ENCODE data around the gene PRM1. TPM values are rescaled to one million over a fixed set of nuclear protein-coding genes. Genes with fewer than 3 reads are reported as not detected.

Gene PRM1
- total RNA-seq, 1 donor from 2014 or later: not detected

DNA sequence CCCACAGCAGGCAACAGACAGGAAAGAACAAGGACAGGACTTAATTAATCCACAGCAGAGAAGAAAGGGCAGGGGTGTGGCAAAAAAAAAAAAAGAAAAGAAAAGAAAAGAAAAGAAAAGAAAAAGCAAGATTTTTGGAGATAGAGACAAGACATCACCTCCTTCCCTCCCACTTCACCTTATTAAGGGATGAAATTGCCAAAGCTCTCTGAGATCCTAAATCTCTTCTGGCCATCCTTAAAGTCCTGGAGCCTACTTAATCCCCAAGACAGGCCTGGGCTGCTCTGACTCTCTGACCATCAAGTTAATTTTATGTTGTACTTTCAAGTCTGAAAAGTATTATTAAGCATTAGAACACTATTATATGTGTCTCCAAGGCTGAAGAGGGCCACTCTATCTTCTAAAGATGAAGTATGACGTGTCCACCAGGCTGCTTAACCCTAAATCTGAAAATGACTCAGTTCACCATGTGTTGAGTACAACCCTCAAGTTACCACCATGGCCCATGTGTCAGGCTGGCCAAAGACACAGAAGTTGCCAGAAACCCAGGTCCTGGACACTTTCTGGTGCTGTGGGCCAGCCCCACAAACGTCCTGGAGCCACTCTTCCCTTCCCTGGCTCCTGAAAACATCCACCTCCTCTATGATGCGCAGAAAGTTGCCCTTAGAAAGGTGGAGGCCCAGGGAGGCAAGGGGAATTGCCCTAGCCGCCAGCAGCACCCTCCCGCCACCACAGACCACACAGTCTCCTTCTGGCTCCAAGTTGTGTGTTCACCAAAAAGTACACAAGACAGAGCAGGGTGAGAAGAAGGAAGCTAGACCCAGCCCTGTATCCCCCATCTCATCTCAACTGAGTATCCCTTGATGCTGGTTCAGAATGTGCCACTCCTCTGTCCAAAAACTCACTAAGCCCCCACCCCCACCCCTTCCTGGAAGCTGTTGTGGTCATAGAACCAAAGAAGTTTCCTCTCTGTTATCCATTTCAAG, 27.8 kb downstream of the PRM1 start:
- Mint-ChIP-seq H3K27ac (ENCODE audit: unreplicated experiment) (no peak overlapping the region), H3K4me3 (peak overlapping the region; percentile 68), H3K27me3 (ENCODE audit: low read depth) (peaks cover 35% of the 10 kb centered on the region), H3K36me3 (ENCODE audit: low read depth) (no peaks in the 10 kb centered on the region), H3K4me1 (peaks cover 6% of the 10 kb centered on the region), H3K9me3 (no peaks in the 10 kb centered on the region)
- no peak for DNase-seq (ENCODE audit: low read depth, low spot score)
- TF ChIP-seq, protein P1, sequence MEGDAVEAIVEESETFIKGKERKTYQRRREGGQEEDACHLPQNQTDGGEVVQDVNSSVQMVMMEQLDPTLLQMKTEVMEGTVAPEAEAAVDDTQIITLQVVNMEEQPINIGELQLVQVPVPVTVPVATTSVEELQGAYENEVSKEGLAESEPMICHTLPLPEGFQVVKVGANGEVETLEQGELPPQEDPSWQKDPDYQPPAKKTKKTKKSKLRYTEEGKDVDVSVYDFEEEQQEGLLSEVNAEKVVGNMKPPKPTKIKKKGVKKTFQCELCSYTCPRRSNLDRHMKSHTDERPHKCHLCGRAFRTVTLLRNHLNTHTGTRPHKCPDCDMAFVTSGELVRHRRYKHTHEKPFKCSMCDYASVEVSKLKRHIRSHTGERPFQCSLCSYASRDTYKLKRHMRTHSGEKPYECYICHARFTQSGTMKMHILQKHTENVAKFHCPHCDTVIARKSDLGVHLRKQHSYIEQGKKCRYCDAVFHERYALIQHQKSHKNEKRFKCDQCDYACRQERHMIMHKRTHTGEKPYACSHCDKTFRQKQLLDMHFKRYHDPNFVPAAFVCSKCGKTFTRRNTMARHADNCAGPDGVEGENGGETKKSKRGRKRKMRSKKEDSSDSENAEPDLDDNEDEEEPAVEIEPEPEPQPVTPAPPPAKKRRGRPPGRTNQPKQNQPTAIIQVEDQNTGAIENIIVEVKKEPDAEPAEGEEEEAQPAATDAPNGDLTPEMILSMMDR (conservative IDR thresholded peaks at IDR 0.05): no peak

DNA sequence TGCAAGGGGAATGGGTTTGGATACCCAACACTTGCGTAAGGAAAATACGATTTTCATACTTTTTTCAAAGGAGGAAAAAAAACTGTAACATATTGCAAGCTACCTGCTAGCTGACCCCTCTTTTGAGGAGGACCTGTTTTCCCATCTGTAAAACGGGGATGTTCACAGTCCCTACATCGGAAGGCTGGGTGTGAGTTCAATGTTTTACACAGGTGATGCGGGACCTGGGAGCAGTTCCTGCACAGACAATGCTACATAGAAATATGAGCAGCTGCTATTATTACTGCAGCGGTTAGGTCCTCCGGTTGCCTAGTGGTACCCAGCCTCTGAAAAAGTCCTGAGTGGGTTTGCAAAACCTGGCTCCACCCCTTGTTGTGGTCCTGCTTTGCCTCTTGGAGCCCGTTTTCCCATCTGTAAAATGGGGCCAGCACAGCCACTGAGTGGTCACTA, 28.6 kb downstream of the PRM1 start:
- H3K27ac Mint-ChIP-seq (ENCODE audit: unreplicated experiment): no peak overlapping the region
- H3K4me1 Mint-ChIP-seq: peaks cover 6% of the 10 kb centered on the region
- no peak for DNase-seq (ENCODE audit: low read depth, low spot score)
- no peaks in the 10 kb centered on the region for H3K9me3 Mint-ChIP-seq
- H3K4me3 Mint-ChIP-seq: peak overlapping the region; percentile 68
- H3K36me3 Mint-ChIP-seq (ENCODE audit: low read depth): no peaks in the 10 kb centered on the region
- H3K27me3 Mint-ChIP-seq (ENCODE audit: low read depth): peaks cover 34% of the 10 kb centered on the region
- TF ChIP-seq, protein P1 (conservative IDR thresholded peaks at IDR 0.05): no peak

DNA sequence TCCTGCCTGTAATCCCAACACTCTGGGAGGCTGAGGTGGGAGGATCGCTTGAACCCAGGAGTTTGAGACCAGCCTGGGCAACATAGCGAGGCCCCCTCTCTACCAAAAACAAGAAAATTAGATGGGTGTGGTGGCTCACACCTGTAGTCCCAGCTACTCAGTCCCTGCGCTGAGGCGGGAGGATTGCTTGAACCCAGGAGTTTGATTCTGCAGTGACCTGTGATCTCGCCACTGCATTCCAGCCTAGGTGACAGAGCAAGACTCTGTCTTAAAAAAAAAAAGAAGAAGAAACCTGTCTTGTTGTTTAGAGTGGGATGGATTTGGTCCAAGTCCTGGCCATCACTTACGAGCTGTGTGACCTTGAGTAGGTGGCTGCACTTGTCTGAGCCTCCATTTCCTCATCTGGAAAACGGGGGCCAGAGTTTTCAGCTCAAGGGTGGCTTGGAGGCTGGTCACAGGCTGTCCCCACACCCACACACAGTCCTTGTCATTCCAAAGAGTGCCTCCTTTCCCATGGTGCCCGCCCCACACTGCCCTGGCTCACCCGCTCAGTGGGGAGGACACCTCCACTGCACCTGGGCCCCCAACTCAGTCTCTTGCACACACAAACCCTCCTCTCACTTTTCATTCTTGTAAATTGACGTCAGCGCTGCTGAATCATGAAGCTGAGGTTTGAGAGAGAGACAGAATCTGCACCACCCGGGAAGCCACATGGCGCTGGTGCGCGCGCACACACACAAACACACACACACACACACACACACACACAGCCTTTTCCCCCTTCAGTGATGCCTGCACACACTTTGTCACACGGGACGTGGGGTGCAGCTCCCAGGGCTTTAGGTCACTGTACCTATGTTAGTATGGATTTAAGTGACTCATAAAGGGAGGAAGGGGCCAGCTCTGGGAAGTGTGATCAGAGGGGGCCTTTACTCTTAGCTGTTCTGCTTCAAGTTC, 29.3 kb downstream of the PRM1 start:
- Mint-ChIP-seq H3K27me3 (ENCODE audit: low read depth) (peaks cover 27% of the 10 kb centered on the region), H3K4me1 (no peaks in the 10 kb centered on the region), H3K36me3 (ENCODE audit: low read depth) (no peaks in the 10 kb centered on the region), H3K9me3 (no peaks in the 10 kb centered on the region), H3K27ac (ENCODE audit: unreplicated experiment) (no peak overlapping the region), H3K4me3 (peak overlapping the region; percentile 27)
- TF ChIP-seq, protein P1 (conservative IDR thresholded peaks at IDR 0.05): no peak
- no peak for DNase-seq (ENCODE audit: low read depth, low spot score)

DNA sequence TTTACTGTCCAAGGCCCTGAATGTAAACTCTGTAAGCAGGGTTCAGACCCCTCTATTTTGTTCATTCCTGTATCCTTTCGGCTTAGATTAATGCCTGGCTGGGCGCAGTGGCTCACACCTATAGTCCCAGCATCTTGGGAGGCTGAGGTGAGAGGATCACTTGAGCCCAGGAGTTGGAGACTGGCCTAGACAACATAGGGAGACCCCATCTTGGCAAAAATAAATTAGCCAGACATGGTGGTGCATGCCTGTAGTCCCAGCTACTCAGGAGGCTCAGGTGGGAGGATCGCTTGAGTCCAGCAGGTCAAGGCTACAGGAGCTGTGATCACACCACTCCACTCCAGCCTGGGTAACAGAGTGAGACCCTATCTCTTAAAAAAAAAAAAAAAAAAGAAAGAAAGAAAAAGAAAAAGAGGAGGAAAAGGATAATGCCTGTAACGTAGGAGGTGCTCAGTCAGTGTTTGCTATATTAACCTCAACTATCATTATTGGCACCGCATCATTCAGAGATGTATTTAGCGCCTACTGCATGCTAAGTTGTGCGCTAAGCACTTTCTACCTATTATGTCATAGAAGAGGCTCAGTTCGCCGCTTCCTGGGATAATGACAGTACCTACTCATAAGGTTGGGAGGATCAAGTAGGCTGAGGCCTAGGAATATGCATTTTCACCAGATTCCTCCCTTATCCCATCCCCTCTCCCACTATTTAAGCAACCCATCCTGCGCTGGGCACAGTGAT, 30.2 kb downstream of the PRM1 start:
- Mint-ChIP-seq H3K27me3 (ENCODE audit: low read depth) (peaks cover 24% of the 10 kb centered on the region), H3K4me3 (no peak overlapping the region), H3K36me3 (ENCODE audit: low read depth) (no peaks in the 10 kb centered on the region), H3K4me1 (no peaks in the 10 kb centered on the region), H3K27ac (ENCODE audit: unreplicated experiment) (no peak overlapping the region), H3K9me3 (no peaks in the 10 kb centered on the region)
- DNase-seq (ENCODE audit: low read depth, low spot score): no peak
- TF ChIP-seq, protein P1 (conservative IDR thresholded peaks at IDR 0.05): no peak

All from neural crest cell (in vitro differentiated cells).